Panc1 (cell line): ENCODE data around the gene ZNF384.

Source experiments
- TCF7L2 ChIP-seq: IDR thresholded peaks from 2 replicates; pipeline ENCODE4 v1.6.1; 2011; ENCODE audit warnings: mild to moderate bottlenecking, low read depth, low read length, inconsistent platforms
- TF ChIP-seq, protein P1 (sequence below): fragments of 450-650 bp; IDR thresholded peaks from 2 replicates; pipeline ENCODE4 v1.5.1; 2017; ENCODE audit warnings: mild to moderate bottlenecking
- TF ChIP-seq, protein P2 (sequence below), 2 experiments: IDR thresholded peaks; 2 replicates each; pipeline ENCODE4 v1.6.1; 2011 to 2012; ENCODE audit warnings: low read depth in 2 of 2, control low read depth in 1 of 2, low read length in 1 of 2, mild to moderate bottlenecking in 1 of 2, moderate library complexity in 1 of 2; ENCODE audit not compliant: insufficient read depth in 1 of 2

GRCh38 chr12:6691473-6691872 is 2.3 kb upstream of the ZNF384 start:
- TF ChIP-seq, protein P1, sequence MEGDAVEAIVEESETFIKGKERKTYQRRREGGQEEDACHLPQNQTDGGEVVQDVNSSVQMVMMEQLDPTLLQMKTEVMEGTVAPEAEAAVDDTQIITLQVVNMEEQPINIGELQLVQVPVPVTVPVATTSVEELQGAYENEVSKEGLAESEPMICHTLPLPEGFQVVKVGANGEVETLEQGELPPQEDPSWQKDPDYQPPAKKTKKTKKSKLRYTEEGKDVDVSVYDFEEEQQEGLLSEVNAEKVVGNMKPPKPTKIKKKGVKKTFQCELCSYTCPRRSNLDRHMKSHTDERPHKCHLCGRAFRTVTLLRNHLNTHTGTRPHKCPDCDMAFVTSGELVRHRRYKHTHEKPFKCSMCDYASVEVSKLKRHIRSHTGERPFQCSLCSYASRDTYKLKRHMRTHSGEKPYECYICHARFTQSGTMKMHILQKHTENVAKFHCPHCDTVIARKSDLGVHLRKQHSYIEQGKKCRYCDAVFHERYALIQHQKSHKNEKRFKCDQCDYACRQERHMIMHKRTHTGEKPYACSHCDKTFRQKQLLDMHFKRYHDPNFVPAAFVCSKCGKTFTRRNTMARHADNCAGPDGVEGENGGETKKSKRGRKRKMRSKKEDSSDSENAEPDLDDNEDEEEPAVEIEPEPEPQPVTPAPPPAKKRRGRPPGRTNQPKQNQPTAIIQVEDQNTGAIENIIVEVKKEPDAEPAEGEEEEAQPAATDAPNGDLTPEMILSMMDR, result no peak
- TF ChIP-seq TCF7L2, result no peak
- TF ChIP-seq, protein P2, sequence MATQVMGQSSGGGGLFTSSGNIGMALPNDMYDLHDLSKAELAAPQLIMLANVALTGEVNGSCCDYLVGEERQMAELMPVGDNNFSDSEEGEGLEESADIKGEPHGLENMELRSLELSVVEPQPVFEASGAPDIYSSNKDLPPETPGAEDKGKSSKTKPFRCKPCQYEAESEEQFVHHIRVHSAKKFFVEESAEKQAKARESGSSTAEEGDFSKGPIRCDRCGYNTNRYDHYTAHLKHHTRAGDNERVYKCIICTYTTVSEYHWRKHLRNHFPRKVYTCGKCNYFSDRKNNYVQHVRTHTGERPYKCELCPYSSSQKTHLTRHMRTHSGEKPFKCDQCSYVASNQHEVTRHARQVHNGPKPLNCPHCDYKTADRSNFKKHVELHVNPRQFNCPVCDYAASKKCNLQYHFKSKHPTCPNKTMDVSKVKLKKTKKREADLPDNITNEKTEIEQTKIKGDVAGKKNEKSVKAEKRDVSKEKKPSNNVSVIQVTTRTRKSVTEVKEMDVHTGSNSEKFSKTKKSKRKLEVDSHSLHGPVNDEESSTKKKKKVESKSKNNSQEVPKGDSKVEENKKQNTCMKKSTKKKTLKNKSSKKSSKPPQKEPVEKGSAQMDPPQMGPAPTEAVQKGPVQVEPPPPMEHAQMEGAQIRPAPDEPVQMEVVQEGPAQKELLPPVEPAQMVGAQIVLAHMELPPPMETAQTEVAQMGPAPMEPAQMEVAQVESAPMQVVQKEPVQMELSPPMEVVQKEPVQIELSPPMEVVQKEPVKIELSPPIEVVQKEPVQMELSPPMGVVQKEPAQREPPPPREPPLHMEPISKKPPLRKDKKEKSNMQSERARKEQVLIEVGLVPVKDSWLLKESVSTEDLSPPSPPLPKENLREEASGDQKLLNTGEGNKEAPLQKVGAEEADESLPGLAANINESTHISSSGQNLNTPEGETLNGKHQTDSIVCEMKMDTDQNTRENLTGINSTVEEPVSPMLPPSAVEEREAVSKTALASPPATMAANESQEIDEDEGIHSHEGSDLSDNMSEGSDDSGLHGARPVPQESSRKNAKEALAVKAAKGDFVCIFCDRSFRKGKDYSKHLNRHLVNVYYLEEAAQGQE (IDR thresholded peaks at IDR 0.05; ENCODE audit: insufficient read depth in 1 of 2, low read depth in 2 of 2, low read length in 1 of 2), result no peak
